IPS-NIHi11 (cell line): Measurements from ENCODE around the gene SPRED3.
A peak's percentile ranks its signal among the peaks of the same experiment; 100 is the strongest.
"Not testable (repeated sequence)": the region's sequence is repeated elsewhere in the genome, so short reads cannot be mapped to it uniquely, and the experiment has no call there.

ENCODE experiments used
- DNase-seq: peaks from one replicate; pipeline ENCODE4 v3.0.0; 2012; ENCODE audit warnings: mixed read lengths, low spot score

The SPRED3 gene

GRCh38 chr19:38391911-38392464 lies 3.5 kb downstream of the SPRED3 start:
- DNase-seq, result no peak

- no peak for DNase-seq
Observed at GRCh38 chr19:38392707-38393308, 4.3 kb downstream of the SPRED3 start.

- peak; percentile 81 for DNase-seq
Observed at GRCh38 chr19:38394488-38394887, 6.0 kb downstream of the SPRED3 start.

GRCh38 chr19:38395381-38396114 lies 7.1 kb downstream of the SPRED3 start:
- no peak for DNase-seq

GRCh38 chr19:38399081-38399480 lies 10.6 kb downstream of the SPRED3 start:
- DNase-seq, result no peak

- DNase-seq, result no peak
Observed at GRCh38 chr19:38399537-38399936, 11.0 kb downstream of the SPRED3 start.

- DNase-seq, result no peak
Observed at GRCh38 chr19:38400361-38400760, 11.9 kb downstream of the SPRED3 start.

GRCh38 chr19:38401148-38401547 lies 12.7 kb downstream of the SPRED3 start:
- no peak for DNase-seq

GRCh38 chr19:38402623-38402966 lies 14.1 kb downstream of the SPRED3 start:
- no peak for DNase-seq

- DNase-seq, result peak; percentile 100
Observed at GRCh38 chr19:38402967-38403674, 14.6 kb downstream of the SPRED3 start, which contains the start of gene FAM98C. Gene FAM98C, plus strand, starts transcription at chr19:38403093. Its CDS starts 61 bp downstream, at chr19:38403154.

GRCh38 chr19:38404858-38405257 lies 16.4 kb downstream of the SPRED3 start:
- DNase-seq, result no peak

- no peak for DNase-seq
Observed at GRCh38 chr19:38405276-38405675, 16.8 kb downstream of the SPRED3 start.

- no peak for DNase-seq
Observed at GRCh38 chr19:38409631-38410133, 21.2 kb downstream of the SPRED3 start.

GRCh38 chr19:38410407-38410806 lies 21.9 kb downstream of the SPRED3 start:
- DNase-seq, result not testable (repeated sequence)

- no peak for DNase-seq
Observed at GRCh38 chr19:38411041-38411712, 22.7 kb downstream of the SPRED3 start.

GRCh38 chr19:38411898-38412297 lies 23.4 kb downstream of the SPRED3 start:
- DNase-seq, result not testable (repeated sequence)

- DNase-seq, result no peak
Observed at GRCh38 chr19:38412491-38412890, 24.0 kb downstream of the SPRED3 start.

- DNase-seq, result no peak
Observed at GRCh38 chr19:38412961-38413360, 24.5 kb downstream of the SPRED3 start.

GRCh38 chr19:38413416-38413815 lies 24.9 kb downstream of the SPRED3 start:
- DNase-seq, result no peak

- no peak for DNase-seq
Observed at GRCh38 chr19:38417146-38417543, 28.6 kb downstream of the SPRED3 start.

- peak; percentile 89 for DNase-seq
Observed at GRCh38 chr19:38417544-38418506, 29.3 kb downstream of the SPRED3 start.
